Measurements from ENCODE around the gene TBL1XR1.
"Not testable (repeated sequence)": the region's sequence is repeated elsewhere in the genome, so short reads cannot be mapped to it uniquely, and the experiment has no call there.

The TBL1XR1 gene

GRCh38 chr3:177179281-177180067 lies 17.8 kb downstream of the TBL1XR1 start:
- no peak for DNase-seq

GRCh38 chr3:177177749-177178221 lies 19.5 kb downstream of the TBL1XR1 start:
- DNase-seq = peak; percentile 75

- DNase-seq = no peak
Measured at GRCh38 chr3:177174607-177175170, 22.6 kb downstream of the TBL1XR1 start.

GRCh38 chr3:177169936-177170722 lies 27.2 kb downstream of the TBL1XR1 start:
- DNase-seq = peak; percentile 63

- DNase-seq = no peak
Measured at GRCh38 chr3:177168431-177168830, 28.9 kb downstream of the TBL1XR1 start.

- DNase-seq = no peak
Measured at GRCh38 chr3:177162742-177163141, 34.5 kb downstream of the TBL1XR1 start.

GRCh38 chr3:177161603-177162002 lies 35.7 kb downstream of the TBL1XR1 start:
- not testable (repeated sequence) for DNase-seq

- DNase-seq = no peak
Measured at GRCh38 chr3:177158461-177158860, 38.8 kb downstream of the TBL1XR1 start.

GRCh38 chr3:177157492-177157891 lies 39.8 kb downstream of the TBL1XR1 start:
- DNase-seq = no peak

GRCh38 chr3:177154733-177155132 lies 42.5 kb downstream of the TBL1XR1 start:
- no peak for DNase-seq

- peak; percentile 79 for DNase-seq
Measured at GRCh38 chr3:177150970-177151627, 46.2 kb downstream of the TBL1XR1 start.

GRCh38 chr3:177150218-177150916 lies 46.9 kb downstream of the TBL1XR1 start:
- no peak for DNase-seq

- DNase-seq = no peak
Measured at GRCh38 chr3:177149106-177149505, 48.2 kb downstream of the TBL1XR1 start.

- DNase-seq = no peak
Measured at GRCh38 chr3:177147790-177148189, 49.5 kb downstream of the TBL1XR1 start.

GRCh38 chr3:177146646-177147045 lies 50.6 kb downstream of the TBL1XR1 start:
- no peak for DNase-seq

GRCh38 chr3:177145954-177146353 lies 51.3 kb downstream of the TBL1XR1 start:
- DNase-seq = no peak

- DNase-seq = peak; percentile 29
Measured at GRCh38 chr3:177145381-177145780, 51.9 kb downstream of the TBL1XR1 start.

- no peak for DNase-seq
Measured at GRCh38 chr3:177144922-177145321, 52.4 kb downstream of the TBL1XR1 start.

- no peak for DNase-seq
Measured at GRCh38 chr3:177141899-177142646, 55.2 kb downstream of the TBL1XR1 start.

- no peak for DNase-seq
Measured at GRCh38 chr3:177141471-177141870, 55.8 kb downstream of the TBL1XR1 start.

- DNase-seq = not testable (repeated sequence)
Measured at GRCh38 chr3:177139220-177139619, 58.1 kb downstream of the TBL1XR1 start.

All from NCI-H1105 treated with DMSO at 0.1 percent for 48 hours (cell line).